Subcutaneous abdominal adipose tissue (tissue), 5 donors: ENCODE results near the gene RHOT1.

Source experiments
- H3K27ac ChIP-seq: one replicate; pipeline ENCODE4 v1.7.0; 2013; ENCODE audit warnings: low read depth, mild to moderate bottlenecking, inconsistent platforms, low read length, moderate library complexity
- H3K27me3 ChIP-seq, 5 donors: one replicate each; pipeline ENCODE4 v1.7.0; 2013; ENCODE audit warnings: low read length in 5 of 5, inconsistent platforms in 1 of 5; ENCODE audit not compliant: control insufficient read depth in 5 of 5, insufficient read depth in 4 of 5
- H3K36me3 ChIP-seq, 5 donors: one replicate each; pipeline ENCODE4 v1.7.0; 2013; ENCODE audit warnings: low read length in 5 of 5; ENCODE audit not compliant: control insufficient read depth in 5 of 5, insufficient read depth in 5 of 5
- H3K4me1 ChIP-seq, 5 donors: one replicate each; pipeline ENCODE4 v1.7.0; 2013; ENCODE audit warnings: low read length in 5 of 5, mild to moderate bottlenecking in 3 of 5, moderate library complexity in 1 of 5; ENCODE audit not compliant: control insufficient read depth in 5 of 5, insufficient read depth in 5 of 5
- H3K4me3 ChIP-seq, 5 donors: one replicate each; pipeline ENCODE4 v1.7.0; 2013; ENCODE audit warnings: low read length in 5 of 5, low read depth in 1 of 5
- H3K9ac ChIP-seq, 5 donors: one replicate each; pipeline ENCODE4 v1.7.0; 2013; ENCODE audit warnings: low read length in 5 of 5, mild to moderate bottlenecking in 4 of 5, moderate library complexity in 3 of 5
- H3K9me3 ChIP-seq, 5 donors: one replicate each; pipeline ENCODE4 v1.7.0; 2013; ENCODE audit warnings: low read length in 5 of 5; ENCODE audit not compliant: control insufficient read depth in 5 of 5
- donor health status: healthy.
- donor health status: healthy.
- donor health status: healthy.
- donor health status: healthy.
- donor health status: healthy.

The RHOT1 gene

GRCh38 chr17:32208436-32208835 lies 66.1 kb downstream of the RHOT1 start:
- Histone ChIP-seq H3K27me3 (no peaks in the 10 kb centered on the region), H3K9me3 (no peaks in the 10 kb centered on the region), H3K9ac (no peak overlapping the region), H3K4me3 (no peak overlapping the region), H3K36me3 (peaks cover 23 to 72% (median 57%) of the 10 kb centered on the region in 5 donors), H3K27ac (no peak overlapping the region), H3K4me1 (no peaks in the 10 kb centered on the region)

DNA sequence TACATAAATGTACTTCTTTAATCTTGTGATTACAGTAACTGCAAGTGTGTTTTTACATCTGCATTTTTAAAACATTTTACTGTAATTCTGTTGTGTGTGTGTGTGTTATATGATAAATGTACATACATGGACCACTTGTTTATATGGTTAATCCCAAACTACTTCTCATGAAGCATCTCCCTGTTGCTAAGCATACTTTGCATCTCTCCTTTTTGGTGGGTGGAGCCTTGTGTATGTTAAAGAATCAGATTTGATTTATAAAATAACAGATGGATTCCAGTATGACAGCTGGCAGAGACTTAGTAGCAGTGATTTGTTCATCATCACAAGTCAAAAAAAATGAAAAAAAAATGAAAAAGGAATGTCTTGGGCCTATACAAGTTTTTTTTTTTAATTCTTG lies 67.3 kb downstream of the RHOT1 start:
- Histone ChIP-seq H3K27ac (no peak overlapping the region), H3K36me3 (peaks cover 29 to 73% (median 61%) of the 10 kb centered on the region in 5 donors), H3K4me3 (no peak overlapping the region), H3K27me3 (no peaks in the 10 kb centered on the region), H3K4me1 (no peaks in the 10 kb centered on the region), H3K9ac (no peak overlapping the region), H3K9me3 (no peaks in the 10 kb centered on the region)

DNA sequence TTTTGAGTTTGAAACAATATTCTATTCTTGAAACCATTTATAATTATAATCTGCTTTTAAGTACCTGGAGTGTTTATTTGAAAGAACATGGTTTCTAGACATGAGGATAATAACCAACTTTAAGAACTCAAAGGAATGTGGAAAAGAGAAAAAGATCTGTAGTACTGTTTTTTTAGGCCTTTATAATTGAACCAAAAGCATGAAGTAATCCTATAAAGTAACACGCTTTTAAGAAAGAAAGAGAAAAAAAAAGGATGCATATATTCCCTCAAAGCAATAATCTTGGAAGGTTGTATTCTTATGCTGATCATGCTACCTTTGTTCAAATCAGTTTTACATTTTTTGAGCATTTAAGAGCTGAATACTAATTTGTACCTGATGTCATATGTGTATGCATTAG lies 69.4 kb downstream of the RHOT1 start:
- Histone ChIP-seq H3K4me3 (no peak overlapping the region), H3K36me3 (peaks cover 29 to 62% (median 52%) of the 10 kb centered on the region in 5 donors), H3K27me3 (no peaks in the 10 kb centered on the region), H3K4me1 (no peaks in the 10 kb centered on the region), H3K27ac (no peak overlapping the region), H3K9ac (no peak overlapping the region), H3K9me3 (no peaks in the 10 kb centered on the region)

DNA sequence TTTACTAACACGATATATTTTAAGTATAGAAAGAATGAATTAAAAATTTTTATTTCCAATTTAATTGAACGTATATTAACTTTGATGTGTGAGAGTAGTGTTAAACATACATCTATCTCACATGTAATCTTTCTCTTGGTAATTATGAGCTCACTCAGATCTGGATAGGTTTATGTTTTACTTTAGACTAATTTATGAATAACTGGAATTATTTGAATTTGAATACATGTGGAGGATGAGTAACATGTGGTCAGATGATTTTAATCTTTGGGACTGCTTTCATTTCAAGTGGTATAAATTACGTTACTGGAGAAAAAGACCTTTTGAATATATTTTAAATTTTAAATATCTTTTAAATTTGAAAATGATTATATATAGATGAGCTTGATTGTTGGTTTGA lies 73.4 kb downstream of the RHOT1 start:
- Histone ChIP-seq H3K27ac (no peak overlapping the region), H3K9ac (no peak overlapping the region), H3K36me3 (peaks cover 13 to 32% (median 23%) of the 10 kb centered on the region in 5 donors), H3K27me3 (no peaks in the 10 kb centered on the region), H3K4me1 (no peaks in the 10 kb centered on the region), H3K4me3 (no peak overlapping the region), H3K9me3 (no peaks in the 10 kb centered on the region)

- H3K4me1 ChIP-seq, result no peaks in the 10 kb centered on the region
- no peak overlapping the region for H3K27ac ChIP-seq
- H3K27me3 ChIP-seq, result no peaks in the 10 kb centered on the region
- no peaks in the 10 kb centered on the region for H3K9me3 ChIP-seq
- H3K36me3 ChIP-seq, result peaks cover 8 to 40% (median 16%) of the 10 kb centered on the region in 5 donors
- no peak overlapping the region for H3K4me3 ChIP-seq
- H3K9ac ChIP-seq, result no peak overlapping the region
Observed at GRCh38 chr17:32222621-32223020, 80.3 kb downstream of the RHOT1 start.

DNA sequence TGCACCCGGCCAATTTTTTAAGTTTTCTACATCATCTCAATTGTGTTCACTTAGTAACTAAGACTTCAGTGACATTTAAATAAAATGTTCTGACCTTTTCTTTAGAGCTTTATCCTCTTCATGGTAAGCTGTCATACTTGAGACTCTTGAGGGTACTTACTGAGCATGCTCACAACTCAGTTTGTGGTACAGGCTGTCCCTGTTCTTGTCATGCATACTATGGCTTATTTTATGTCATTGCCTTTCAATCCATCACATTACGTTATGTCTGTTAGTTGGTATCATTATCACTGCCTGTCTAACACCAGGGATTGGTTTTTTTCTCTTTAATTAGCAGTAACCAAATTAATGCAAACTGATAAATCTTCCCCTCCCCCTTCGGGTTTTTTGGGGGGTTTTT lies 81.4 kb downstream of the RHOT1 start:
- Histone ChIP-seq H3K4me1 (no peaks in the 10 kb centered on the region), H3K4me3 (no peak overlapping the region), H3K27ac (no peak overlapping the region), H3K27me3 (no peaks in the 10 kb centered on the region), H3K9me3 (no peaks in the 10 kb centered on the region), H3K9ac (no peak overlapping the region), H3K36me3 (peaks cover 14 to 45% (median 21%) of the 10 kb centered on the region in 5 donors)

- no peak overlapping the region for H3K4me3 ChIP-seq
- H3K27ac ChIP-seq, result no peak overlapping the region
- peaks cover 11 to 34% (median 21%) of the 10 kb centered on the region in 5 donors for H3K36me3 ChIP-seq
- H3K9me3 ChIP-seq, result no peaks in the 10 kb centered on the region
- no peak overlapping the region for H3K9ac ChIP-seq
- no peaks in the 10 kb centered on the region for H3K4me1 ChIP-seq
- H3K27me3 ChIP-seq, result no peaks in the 10 kb centered on the region
Observed at GRCh38 chr17:32226886-32227285, 84.6 kb downstream of the RHOT1 start.

GRCh38 chr17:32227910-32228309 lies 85.6 kb downstream of the RHOT1 start:
- Histone ChIP-seq H3K4me3 (no peak overlapping the region), H3K9me3 (no peaks in the 10 kb centered on the region), H3K9ac (no peak overlapping the region), H3K27ac (no peak overlapping the region), H3K4me1 (no peaks in the 10 kb centered on the region), H3K27me3 (no peaks in the 10 kb centered on the region), H3K36me3 (peaks cover 11 to 32% (median 17%) of the 10 kb centered on the region in 5 donors)

DNA sequence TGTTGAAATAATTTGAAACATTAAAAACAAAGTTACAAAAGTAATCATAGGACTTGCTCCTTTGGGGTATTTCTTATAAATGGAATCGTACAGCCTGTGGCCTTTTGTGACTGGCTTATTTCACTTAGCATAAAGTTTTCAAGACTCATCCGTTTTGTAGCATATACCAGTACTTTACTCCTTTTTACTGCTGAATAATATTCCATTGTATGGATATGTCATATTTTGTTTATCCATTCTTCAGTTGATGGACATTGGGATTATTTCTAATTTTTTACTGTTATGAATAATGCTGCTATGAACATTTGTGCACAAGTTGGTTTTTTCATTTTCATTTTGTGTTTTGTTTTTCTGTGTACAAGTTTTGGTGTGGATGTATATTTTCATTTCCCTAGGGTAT lies 93.3 kb downstream of the RHOT1 start:
- H3K27me3 ChIP-seq, result no peaks in the 10 kb centered on the region
- no peak overlapping the region for H3K9ac ChIP-seq
- peaks cover 0 to 18% (median 12%) of the 10 kb centered on the region in 5 donors for H3K4me1 ChIP-seq
- H3K27ac ChIP-seq, result no peak overlapping the region
- H3K9me3 ChIP-seq, result no peaks in the 10 kb centered on the region
- no peaks in the 10 kb centered on the region for H3K36me3 ChIP-seq
- H3K4me3 ChIP-seq, result no peak overlapping the region

- no peak overlapping the region for H3K4me3 ChIP-seq
- no peaks in the 10 kb centered on the region for H3K27me3 ChIP-seq
- no peaks in the 10 kb centered on the region for H3K9me3 ChIP-seq
- H3K36me3 ChIP-seq, result no peaks in the 10 kb centered on the region
- H3K4me1 ChIP-seq, result peaks cover 0 to 39% (median 24%) of the 10 kb centered on the region in 5 donors
- no peak overlapping the region for H3K9ac ChIP-seq
- H3K27ac ChIP-seq, result no peak overlapping the region
Observed at GRCh38 chr17:32239456-32239855, 97.2 kb downstream of the RHOT1 start.

DNA sequence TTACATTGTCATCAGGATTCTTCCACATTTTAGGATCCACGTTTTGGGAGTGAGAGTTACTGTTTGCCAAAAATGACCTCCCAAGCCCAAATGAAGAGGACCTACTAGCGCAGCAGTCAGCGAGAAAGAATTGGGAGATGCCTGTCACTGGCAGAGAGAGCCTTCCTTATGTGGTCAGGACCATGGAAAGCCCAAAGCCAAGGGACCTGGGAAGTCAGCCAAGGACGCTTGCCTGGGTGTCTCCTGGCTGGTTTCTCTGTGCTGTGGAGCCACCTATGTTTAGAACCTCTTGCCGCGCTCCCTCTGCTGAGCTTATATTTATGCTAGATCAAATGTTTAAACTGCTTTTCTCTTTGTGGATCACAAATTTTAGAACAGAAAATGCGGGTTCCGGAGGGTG lies 98.4 kb downstream of the RHOT1 start:
- no peaks in the 10 kb centered on the region for H3K27me3 ChIP-seq
- H3K36me3 ChIP-seq, result no peaks in the 10 kb centered on the region
- H3K9me3 ChIP-seq, result no peaks in the 10 kb centered on the region
- no peak overlapping the region for H3K4me3 ChIP-seq
- H3K27ac ChIP-seq, result no peak overlapping the region
- H3K9ac ChIP-seq, result no peak overlapping the region
- H3K4me1 ChIP-seq, result peaks cover 0 to 39% (median 24%) of the 10 kb centered on the region in 5 donors
